Umbilical cord (tissue), 2 donors: ENCODE data around the gene IGSF21. TPM values are rescaled to one million over a fixed set of nuclear protein-coding genes. Genes with fewer than 3 reads are reported as not detected.
"Not testable (repeated sequence)": the region's sequence is repeated elsewhere in the genome, so short reads cannot be mapped to it uniquely, and the experiment has no call there.

Experiments used
- DNase-seq: peaks from one replicate; pipeline ENCODE4 v3.0.0-alpha.2; 2015; ENCODE audit warnings: low spot score
- total RNA-seq: library from RNA; depleted of rRNA; stranded (reverse); fragments of >200 nt; gene quantifications from one replicate; pipeline ENCODE4 v1.2.3, GENCODE V29; 2014; ENCODE audit warnings: low replicate concordance; ENCODE audit not compliant: insufficient read depth

IGSF21 gene
- total RNA-seq, 1 donor from 2014 or later: 6.0 TPM

- DNase-seq: peak; percentile 34
These were observed 37.5 kb downstream of the IGSF21 start for GRCh38 chr1:18144916-18145647.

- DNase-seq: no peak
These were observed 38.4 kb downstream of the IGSF21 start for GRCh38 chr1:18145851-18146618.

- DNase-seq: no peak
These were observed 39.3 kb downstream of the IGSF21 start for GRCh38 chr1:18146886-18147285.

- DNase-seq: no peak
These were observed 40.1 kb downstream of the IGSF21 start for GRCh38 chr1:18147672-18148071.

GRCh38 chr1:18148461-18148860, 40.9 kb downstream of the IGSF21 start:
- no peak for DNase-seq

GRCh38 chr1:18149027-18149641, 41.5 kb downstream of the IGSF21 start:
- DNase-seq: no peak

- DNase-seq: no peak
These were observed 44.0 kb downstream of the IGSF21 start for GRCh38 chr1:18151436-18152122.

- peak; percentile 63 for DNase-seq
These were observed 47.0 kb downstream of the IGSF21 start for GRCh38 chr1:18154430-18155194.

- DNase-seq: no peak
These were observed 48.3 kb downstream of the IGSF21 start for GRCh38 chr1:18155881-18156385.

- no peak for DNase-seq
These were observed 49.8 kb downstream of the IGSF21 start for GRCh38 chr1:18157352-18157751.

- no peak for DNase-seq
These were observed 50.4 kb downstream of the IGSF21 start for GRCh38 chr1:18157968-18158367.

GRCh38 chr1:18158714-18159113, 51.1 kb downstream of the IGSF21 start:
- no peak for DNase-seq

GRCh38 chr1:18160290-18160942, 52.8 kb downstream of the IGSF21 start:
- peak; percentile 55 for DNase-seq

GRCh38 chr1:18161690-18162089, 54.1 kb downstream of the IGSF21 start:
- DNase-seq: peak; percentile 39

- DNase-seq: not testable (repeated sequence)
These were observed 58.0 kb downstream of the IGSF21 start for GRCh38 chr1:18165640-18166039.

- no peak for DNase-seq
These were observed 58.7 kb downstream of the IGSF21 start for GRCh38 chr1:18166341-18166740.

- DNase-seq: no peak
These were observed 59.3 kb downstream of the IGSF21 start for GRCh38 chr1:18166929-18167328.

GRCh38 chr1:18170444-18170843, 62.8 kb downstream of the IGSF21 start:
- DNase-seq: no peak

- DNase-seq: no peak
These were observed 66.4 kb downstream of the IGSF21 start for GRCh38 chr1:18174037-18174436.

- no peak for DNase-seq
These were observed 67.5 kb downstream of the IGSF21 start for GRCh38 chr1:18175051-18175450.
